A549 (cell line): ENCODE data around the gene NTM.

Experiments
- CEBPB ChIP-seq, 2 experiments: fragments of >200 bp in 1 of 2; sonication (Bioruptor Twin) in 1 of 2; formaldehyde crosslinking in 1 of 2; IDR thresholded peaks; 2 replicates each; pipeline ENCODE4 v1.6.1; 2012 to 2016
- CTCF ChIP-seq: fragments of >200 bp; sonication (Bioruptor Twin); formaldehyde crosslinking; IDR thresholded peaks from 3 replicates; pipeline ENCODE4 v1.5.1; 2016
- HDAC2 ChIP-seq: fragments of 200-600 bp; sonication (generic); IDR thresholded peaks from 2 replicates; pipeline ENCODE4 v1.6.1; 2016
- HMGXB4 ChIP-seq: fragments of 250-450 bp; sonication (Bioruptor Pico); IDR thresholded peaks from 2 replicates; pipeline ENCODE4 v1.5.0; 2021; ENCODE audit warnings: mild to moderate bottlenecking, moderate library complexity, borderline replicate concordance
- HOXB5 ChIP-seq: fragments of 250-450 bp; sonication (Bioruptor Pico); IDR thresholded peaks from 2 replicates; pipeline ENCODE4 v1.5.0; 2020; ENCODE audit warnings: mild to moderate bottlenecking, moderate library complexity
- JUN ChIP-seq, 2 experiments: fragments of >200 bp; sonication (Bioruptor Twin); formaldehyde crosslinking; IDR thresholded peaks; 2 replicates in 1 of 2; 3 replicates in 1 of 2; pipeline ENCODE4 v1.6.1; 2016 to 2017
- MYC ChIP-seq: IDR thresholded peaks from 2 replicates; pipeline ENCODE4 v1.6.1; 2012; ENCODE audit warnings: mild to moderate bottlenecking, inconsistent platforms, low read length, improper control_type of control experiment, borderline replicate concordance
- PHF8 ChIP-seq: fragments of 200-600 bp; sonication (generic); IDR thresholded peaks from 2 replicates; pipeline ENCODE4 v1.6.1; 2016; ENCODE audit warnings: low read depth, mild to moderate bottlenecking, antibody characterized with exemption, moderate library complexity, borderline replicate concordance
- REST ChIP-seq: fragments of 200-600 bp; sonication (generic); IDR thresholded peaks from 2 replicates; pipeline ENCODE4 v1.6.1; 2016; ENCODE audit warnings: antibody characterized with exemption, mild to moderate bottlenecking, moderate library complexity
- TP53 ChIP-seq: fragments of 250-450 bp; sonication (Bioruptor Pico); IDR thresholded peaks from 2 replicates; pipeline ENCODE4 v1.5.0; 2021; ENCODE audit warnings: mild to moderate bottlenecking, moderate library complexity
- TF ChIP-seq, protein P1 (sequence below): IDR thresholded peaks from 2 replicates; pipeline ENCODE4 v1.6.1; 2012

DNA sequence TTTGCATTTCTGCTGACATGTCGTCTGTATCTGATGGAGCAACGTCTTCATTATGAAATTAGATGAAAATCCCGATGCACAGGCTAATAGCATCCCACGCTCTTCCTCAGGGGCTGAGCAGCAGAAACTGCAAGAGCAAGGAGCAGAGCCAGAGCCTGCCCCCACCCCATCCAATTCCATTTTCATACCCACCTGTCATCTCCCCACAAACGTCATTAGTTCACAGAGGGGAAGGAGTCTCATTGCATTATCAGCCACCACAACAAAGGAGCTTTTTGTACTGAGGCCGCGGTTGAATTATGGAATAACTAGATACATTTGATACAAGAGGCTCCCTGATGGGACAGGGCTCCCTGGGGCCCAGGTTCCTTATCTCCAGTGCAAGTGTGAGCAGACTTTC is 515.0 kb downstream of the NTM start:
- TF ChIP-seq HDAC2 = no peak
- no peak for TF ChIP-seq PHF8
- TF ChIP-seq HMGXB4 (CRISPR knock-in tag) = no peak
- TF ChIP-seq CTCF = no peak
- TF ChIP-seq CEBPB (IDR thresholded peaks at IDR 0.05) = no peak
- TF ChIP-seq, protein P1, sequence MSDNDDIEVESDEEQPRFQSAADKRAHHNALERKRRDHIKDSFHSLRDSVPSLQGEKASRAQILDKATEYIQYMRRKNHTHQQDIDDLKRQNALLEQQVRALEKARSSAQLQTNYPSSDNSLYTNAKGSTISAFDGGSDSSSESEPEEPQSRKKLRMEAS = no peak
- TF ChIP-seq MYC = no peak
- TF ChIP-seq JUN (IDR thresholded peaks at IDR 0.05) = no peak
- no peak for TF ChIP-seq REST
- no peak for TF ChIP-seq HOXB5 (CRISPR knock-in tag)
- no peak for TF ChIP-seq TP53 (CRISPR knock-in tag)
